ENCODE results near the gene DCTN2. TPM values are rescaled to one million over a fixed set of nuclear protein-coding genes. Genes with fewer than 3 reads are reported as not detected.
"Not testable (repeated sequence)": the region's sequence is repeated elsewhere in the genome, so short reads cannot be mapped to it uniquely, and the experiment has no call there.

DCTN2 gene
- total RNA-seq, 1 donor from 2014 or later, result 105 TPM

DNA sequence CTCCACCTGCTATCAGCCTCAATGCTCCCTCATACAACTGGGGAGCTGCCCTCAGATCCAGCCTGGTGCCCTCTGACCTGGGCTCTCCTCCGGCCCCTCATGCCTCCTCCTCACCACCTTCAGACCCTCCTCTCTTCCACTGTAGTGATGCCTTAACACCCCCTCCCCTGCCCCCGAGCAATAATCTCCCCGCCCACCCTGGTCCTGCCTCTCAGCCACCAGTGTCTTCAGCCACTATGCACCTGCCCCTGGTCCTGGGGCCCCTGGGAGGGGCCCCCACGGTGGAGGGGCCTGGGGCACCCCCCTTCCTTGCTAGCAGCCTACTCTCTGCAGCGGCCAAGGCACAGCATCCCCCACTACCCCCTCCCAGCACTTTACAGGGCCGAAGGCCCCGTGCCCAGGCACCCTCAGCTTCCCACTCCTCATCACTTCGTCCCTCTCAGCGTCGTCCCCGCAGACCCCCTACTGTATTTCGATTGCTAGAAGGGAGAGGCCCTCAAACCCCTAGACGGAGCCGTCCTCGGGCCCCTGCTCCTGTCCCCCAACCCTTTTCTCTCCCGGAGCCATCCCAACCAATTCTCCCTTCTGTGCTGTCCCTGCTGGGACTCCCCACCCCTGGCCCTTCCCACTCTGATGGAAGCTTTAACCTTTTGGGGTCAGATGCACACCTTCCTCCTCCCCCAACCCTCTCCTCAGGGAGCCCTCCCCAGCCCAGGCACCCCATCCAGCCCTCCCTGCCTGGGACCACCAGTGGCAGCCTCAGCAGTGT is 21.2 kb downstream of the DCTN2 start:
- no peak for ATAC-seq

DNA sequence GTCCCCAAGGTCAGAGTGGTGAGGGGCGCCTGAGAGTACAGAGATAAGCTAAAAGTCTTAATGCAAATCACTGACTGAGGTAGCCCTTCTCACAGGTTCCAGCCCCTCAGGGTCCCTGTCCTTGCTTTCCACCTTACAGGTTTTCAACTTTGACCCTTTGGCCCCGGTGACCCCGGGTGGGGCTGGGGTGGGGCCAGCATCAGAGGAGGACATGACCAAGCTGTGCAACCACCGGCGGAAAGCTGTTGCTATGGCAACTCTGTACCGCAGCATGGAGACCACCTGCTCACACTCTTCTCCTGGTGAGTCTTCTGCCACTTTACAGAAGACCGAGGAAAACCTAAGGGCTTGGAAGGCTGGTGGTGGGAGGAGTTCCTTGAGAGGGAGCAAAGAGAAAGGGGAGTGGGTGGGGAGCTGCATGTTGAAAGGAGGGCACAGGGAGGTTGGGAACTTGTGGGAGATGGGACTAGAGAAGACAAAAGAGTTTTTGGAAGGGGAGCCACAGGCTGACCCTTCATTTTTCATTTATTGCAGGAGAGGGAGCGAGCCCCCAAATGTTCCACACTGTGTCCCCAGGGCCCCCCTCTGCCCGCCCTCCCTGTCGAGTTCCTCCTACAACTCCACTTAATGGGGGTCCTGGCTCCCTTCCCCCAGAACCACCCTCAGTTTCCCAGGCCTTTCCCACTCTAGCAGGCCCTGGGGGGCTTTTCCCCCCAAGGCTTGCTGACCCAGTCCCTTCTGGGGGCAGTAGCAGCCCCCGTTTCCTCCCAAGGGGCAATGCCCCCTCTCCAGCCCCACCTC is 22.0 kb downstream of the DCTN2 start:
- no peak for ATAC-seq

DNA sequence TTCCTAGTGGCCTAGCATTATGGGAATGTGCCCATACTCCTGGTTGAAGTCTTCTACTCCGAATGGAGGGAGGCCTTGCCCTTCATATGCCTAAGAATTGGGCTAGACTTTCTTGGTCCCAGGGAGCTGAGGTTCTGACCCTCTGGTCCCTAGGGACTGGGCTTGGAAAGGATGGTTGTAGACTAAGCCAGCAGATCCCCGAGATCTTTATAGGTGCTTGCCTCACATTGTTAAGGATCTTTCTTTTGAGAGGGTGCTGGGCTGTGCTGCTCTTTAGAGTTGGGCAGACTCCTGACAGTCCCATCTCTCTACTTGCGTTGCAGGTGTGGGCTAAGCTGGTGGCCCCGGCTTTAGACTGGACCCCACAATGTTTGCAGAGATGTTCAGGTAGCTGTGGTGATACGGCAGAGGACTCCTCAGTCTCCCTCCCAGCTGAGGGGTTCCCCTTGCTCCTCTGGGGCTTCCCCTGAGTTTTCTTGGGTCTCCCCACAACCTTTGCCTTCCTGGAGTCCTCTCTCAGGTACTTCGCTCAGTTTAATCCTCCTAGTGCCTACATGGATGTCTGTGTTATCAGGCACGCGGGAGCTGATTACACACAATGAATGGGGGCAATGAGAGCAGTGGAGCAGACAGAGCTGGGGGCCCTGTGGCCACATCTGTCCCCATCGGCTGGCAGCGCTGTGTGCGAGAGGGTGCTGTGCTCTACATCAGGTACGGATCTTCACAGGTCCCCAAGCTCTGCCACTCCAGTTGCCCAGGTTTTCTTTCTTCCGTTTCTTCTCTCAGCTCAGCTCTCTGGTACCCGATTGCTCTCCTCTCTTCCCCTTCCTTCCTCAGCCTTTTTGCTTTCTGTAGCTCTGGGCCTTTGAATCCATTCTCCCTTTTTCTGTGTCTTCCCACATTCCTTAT is 23.0 kb downstream of the DCTN2 start:
- ATAC-seq, result no peak

DNA sequence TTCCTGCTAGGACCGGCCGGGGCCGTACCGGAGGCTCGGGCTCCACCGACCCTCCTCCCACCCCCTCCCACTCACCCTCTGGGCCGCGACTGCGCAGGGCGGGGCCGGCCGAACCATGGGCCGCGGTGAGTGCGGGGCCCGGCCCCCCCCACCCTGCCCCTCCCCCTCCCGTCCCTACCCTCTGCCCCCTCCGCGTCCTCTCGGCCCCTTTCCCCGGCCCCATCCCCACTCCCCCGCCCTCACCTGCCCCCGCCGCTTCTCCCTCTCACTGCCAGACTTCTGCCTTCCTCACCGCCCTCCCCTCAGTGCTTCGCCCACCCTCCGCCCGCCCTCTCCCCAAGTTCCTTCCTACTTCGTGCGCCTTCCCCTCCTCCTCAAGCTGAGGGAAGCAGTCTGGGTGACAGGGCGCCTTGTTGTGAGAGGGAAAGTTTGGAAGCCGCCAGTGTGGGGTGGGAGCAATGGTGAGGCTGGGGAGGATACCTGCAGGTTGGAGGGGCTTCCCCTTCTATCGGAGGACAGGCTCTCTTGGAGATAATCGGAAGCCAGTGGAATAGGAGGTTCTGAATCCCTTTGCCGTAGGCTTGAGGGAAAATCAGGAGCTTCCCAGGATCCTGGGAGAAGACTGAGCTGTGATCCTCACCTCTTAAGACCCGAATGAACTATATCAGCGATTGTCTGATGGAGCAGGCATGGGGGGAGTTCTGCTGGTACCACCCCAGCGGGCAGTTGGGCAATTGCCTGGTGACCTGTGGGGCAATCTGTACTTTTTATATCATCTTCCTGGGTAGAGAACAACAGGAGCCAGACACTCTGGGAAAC is 23.9 kb downstream of the DCTN2 start:
- ATAC-seq, result no peak

DNA sequence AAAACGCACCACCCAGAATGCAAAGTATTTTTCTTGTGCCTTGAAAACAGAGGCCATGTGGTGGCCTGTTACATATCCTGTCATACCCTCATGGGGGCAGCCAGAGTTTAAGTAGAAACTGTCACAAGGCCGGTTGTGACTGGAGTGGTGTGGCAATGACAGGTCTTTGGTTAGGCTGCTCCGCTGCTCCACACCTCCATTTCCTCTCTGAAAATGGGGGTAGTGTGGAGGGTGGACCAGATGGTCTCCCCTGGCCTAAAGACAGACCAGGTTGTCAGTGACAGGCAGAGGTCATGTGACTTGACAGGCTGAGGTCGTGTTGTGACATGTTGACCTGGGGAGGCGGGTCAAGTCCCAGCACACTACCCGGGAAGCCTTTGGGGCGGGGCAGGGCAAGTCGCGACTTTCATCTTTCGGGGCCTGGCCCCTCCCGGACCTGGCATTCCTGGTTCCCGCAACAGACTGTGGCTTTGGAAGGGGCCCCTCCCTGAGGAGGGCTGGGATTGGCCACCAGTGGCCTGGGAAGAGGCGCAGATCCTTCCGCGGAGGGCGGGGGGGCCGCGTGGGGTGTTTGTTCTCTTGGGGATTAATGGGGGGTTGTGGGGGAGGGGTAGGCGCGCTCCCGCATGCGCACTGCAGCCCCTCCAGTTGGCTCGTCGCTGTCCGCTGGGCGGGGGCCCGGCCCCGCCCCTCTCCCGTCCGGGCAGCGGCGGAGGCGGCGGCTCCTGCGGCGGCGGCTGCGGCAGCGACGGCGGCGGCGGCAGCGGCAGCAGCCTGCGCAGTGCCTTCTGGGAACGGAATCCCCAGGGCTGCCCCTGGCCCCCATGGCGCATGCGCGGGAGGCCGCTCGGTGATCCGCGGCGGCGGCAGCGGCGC is 24.7 kb downstream of the DCTN2 start, which contains the start of gene MBD6:
MBD6 (plus strand) TSS at position 814 of the 876 bp plus-strand sequence. CDS start 1,480 bp downstream, outside the sequence.
- ATAC-seq, result peak; percentile 64

DNA sequence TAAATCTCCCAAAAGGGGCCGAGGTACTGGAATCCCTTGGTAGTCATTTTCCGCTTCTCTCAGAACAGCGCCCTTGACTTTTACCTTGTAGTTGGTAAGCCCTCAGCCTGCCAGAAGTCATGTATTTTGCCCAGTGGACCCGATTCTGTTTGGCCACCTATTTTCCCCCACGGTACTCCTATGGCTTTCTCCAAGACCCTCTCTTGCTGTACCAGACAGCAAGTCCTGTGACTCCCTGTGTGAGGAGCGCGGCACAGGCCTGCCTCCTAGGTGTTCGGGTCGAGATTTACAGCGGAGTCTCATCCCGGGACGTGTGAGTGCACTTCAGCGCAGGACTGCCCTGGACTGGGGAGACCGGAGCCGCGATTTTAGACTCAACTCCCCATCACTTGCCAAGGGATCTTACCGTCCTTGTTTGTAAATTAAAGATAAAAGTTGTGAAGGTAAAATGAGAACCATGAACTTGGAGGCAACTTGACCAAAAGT is 25.4 kb downstream of the DCTN2 start:
- ATAC-seq, result no peak

DNA sequence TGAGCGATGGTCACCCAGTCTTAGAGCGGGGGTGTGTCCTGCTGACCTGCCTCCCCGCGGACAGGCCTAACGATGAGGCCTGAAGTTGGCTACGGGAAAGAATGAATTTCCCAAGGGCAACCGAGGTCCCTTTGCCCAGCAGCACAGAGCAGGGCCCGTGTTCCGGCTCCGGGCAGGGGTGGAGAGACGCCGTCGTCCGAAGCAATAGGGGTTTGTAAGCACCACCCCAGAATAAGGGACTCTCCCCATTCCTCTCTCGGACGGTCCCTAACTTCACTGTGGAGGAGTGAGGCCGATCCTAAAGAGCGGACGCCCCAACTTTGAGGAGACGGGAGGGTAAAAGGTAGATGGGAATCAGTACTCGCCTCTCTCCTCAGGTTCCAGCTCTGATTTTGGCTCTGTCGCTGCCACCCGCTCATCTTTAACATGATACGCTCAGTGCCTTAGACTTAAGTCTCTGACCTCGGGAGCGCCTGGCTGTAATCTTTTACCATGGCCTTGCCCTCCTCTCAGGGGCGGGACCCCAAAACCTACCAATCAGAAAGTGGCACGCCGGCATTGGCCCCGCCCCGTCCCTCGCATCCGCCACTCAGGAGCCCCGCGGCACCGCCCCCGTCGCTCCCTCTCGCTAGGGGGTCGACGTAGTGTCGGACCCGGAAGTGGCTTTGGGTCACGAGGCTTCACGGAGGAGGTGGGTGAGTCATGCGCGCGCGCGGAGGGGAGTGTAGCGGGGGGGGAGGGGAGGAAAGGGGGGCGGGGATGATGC is 26.8 kb downstream of the DCTN2 start, which contains the start of gene DDIT3:
DDIT3 (minus strand) TSS at position 462 of the 766 bp plus-strand sequence. CDS start 3,108 bp downstream, outside the sequence.
- ATAC-seq, result peak; percentile 81

DNA sequence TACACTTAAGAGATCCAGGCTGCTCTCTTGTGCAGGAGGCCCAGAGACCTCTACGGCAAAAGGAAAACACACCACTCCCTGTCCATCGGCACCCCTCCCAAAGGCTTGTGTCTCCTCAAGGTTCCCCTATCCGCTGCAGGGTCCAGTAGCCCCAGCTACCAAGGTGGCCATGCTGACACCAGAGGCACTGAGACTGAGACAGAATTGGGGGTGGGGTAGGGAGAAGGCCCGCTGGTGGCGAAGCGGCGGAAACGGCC is 27.3 kb downstream of the DCTN2 start:
- peak; percentile 1 for ATAC-seq

DNA sequence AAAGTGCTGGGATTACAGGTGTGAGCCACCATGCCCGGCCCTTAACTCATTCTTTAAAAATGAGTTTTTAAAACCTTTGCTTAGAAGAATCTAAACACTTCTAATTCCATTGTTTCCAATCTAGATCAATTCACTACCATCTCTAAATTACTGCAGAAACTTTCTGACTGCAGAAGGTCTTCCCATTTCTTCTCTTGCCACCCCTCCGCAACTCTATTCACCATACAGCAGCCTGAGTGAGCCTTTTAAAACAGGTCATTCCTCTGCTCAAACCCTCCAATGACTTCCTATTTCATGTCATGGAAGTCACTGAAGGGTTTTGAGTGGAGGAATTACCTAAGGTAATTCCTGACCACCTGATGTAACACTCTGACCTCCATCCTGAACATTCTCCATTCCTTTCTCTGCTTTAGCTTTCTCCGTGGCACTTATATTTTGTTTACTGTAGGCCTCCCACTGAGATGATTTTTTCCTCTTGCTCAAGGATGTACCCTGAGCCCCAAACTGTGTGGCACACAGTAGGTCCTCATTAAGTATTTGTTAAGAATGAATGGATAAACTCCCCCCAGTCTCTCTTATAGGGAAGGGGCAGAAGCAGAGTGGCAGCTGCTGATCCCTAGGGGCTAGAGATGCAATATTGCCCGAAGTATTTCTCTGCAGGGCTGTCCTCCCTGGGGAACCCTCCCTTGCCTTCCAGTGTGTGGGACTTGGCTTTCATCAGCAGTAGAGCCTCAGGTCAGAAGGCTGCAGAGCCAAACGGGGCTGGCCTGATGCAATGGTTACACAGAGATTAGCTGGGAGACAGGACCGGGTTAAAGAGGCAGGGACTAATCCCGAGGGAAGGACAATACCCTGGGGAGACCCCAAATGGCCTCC is 27.8 kb downstream of the DCTN2 start:
- peak; percentile 6 for ATAC-seq

DNA sequence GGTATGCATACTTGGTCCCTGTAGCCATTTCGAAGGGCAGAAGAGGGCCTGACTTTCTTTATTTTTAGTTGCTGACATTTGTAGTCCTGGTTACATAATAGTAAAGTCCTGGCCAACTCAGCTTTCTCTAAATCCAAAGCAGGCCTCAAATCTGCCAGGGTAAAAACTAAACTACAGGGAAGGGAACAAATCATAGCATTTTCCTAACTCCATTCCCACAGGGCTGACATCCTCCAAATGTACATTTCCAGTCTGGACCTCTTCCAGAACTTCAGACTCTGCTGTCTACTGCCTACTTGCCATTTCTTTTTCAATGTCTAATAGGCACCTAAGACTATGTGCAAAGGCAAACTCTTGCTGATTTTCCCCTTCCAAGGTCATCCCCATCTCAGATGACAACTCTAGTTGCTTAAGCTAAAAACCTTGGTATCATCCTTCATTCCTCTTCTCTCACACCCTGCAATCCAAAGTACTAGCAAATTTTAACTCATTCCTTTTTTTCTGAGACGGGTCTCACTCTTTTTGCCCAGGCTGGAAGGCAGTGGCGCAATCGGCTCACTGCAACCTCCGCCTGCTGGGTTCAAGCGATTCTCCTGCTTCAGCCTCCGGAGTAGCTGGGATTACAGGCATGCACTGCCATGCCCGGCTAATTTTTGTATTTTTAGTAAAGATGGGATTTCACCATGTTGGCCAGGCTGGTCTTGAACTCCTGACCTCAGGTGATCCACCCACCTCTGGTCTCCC is 28.6 kb downstream of the DCTN2 start:
- no peak for ATAC-seq

DNA sequence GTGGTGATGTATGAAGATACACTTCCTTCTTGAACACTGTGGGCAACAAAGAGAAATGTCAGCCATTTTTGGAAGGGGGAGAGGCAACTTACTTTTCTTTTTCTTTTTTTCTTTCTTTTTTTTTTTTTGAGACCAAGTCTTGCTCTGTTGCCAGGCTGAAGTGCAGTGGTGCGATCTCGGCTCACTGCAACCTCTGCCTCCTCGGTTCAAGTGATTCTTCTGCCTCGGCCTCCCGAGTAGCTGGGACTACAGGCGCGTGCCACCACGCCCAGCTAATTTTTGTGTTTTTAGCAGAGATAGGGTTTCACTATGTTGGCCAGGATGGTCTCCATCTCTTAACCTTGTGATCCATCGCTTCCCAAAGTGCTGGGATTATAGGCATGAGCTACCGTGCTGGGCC is 29.3 kb downstream of the DCTN2 start:
- ATAC-seq, result not testable (repeated sequence)

DNA sequence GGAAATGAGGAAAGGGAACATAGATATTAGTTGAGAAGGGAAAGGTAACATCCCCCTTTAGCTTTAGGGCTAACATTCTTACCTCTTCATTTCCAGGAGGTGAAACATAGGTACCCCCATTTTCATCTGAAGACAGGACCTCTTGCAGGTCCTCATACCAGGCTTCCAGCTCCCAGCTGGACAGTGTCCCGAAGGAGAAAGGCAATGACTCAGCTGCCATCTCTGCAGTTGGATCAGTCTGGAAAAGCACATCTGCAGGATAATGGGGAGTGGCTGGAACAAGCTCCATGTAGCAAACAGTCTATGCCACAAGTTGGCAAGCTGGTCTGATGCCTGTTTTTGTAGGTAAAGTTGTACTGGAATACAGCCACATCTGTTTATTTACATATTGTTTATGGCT is 29.8 kb downstream of the DCTN2 start:
- no peak for ATAC-seq

DNA sequence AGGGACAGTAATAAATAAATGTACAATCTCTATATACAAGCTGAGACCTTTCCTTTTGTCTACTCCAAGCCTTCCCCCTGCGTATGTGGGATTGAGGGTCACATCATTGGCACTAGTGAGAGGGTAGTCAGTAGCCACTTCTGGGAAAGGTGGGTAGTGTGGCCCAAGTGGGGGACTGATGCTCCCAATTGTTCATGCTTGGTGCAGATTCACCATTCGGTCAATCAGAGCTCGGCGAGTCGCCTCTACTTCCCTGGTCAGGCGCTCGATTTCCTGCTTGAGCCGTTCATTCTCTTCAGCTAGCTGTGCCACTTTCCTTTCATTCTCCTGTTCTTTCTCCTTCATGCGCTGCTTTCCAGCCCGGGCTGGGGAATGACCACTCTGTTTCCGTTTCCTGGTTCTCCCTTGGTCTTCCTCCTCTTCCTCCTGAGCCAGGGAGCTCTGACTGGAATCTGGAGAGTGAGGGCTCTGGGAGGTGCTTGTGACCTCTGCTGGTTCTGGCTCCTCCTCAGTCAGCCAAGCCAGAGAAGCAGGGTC is 30.3 kb downstream of the DCTN2 start:
- no peak for ATAC-seq

DNA sequence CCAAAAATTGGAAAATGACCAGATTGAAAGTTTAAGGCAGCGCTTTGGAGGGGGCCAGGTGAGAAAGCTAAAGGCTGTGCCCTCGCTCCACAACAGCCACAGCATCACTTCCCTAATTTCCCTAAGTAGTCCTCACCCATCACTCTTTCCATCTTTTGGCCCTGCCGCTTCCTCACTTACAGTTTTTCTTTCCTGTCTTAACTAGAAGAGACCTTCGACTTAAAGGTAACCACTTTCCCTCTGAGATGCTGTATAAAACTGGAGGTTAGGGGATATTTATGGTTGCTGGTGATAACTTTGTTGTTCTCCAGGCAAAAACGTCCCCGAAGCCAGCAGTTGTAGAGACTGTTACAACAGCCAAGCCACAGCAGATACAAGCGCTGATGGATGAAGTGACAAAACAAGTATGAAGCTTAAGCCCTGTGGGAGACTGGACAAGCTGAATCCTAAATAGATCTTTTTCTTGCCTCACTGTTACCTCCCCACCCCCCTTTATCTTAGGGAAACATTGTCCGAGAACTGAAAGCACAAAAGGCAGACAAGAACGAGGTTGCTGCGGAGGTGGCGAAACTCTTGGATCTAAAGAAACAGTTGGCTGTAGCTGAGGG is 31.0 kb downstream of the DCTN2 start:
- ATAC-seq, result no peak

DNA sequence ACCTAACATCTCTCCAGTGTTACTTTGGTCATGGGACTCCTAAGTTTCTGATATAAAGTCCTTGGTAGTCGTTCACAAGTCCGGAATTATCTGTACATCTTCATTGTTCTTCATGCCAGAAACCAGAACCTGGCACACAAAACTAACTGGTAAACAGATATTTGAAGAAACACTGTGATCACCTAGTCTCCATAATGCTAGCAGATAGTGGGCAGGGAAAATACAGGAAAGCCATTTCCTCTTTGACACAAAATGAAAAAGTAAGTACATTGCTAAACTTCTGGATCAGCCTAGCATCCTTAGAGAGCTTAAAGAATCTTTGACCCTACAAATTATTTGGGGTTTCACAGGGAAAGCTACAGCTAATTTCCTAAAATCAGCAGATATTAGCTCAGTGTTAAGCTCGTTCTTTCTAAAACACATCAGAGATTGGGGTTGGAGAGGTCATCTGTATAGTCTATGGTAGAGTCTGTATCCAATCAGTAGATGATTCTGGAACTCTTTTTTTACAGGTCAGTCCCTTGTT is 31.5 kb downstream of the DCTN2 start:
- no peak for ATAC-seq

DNA sequence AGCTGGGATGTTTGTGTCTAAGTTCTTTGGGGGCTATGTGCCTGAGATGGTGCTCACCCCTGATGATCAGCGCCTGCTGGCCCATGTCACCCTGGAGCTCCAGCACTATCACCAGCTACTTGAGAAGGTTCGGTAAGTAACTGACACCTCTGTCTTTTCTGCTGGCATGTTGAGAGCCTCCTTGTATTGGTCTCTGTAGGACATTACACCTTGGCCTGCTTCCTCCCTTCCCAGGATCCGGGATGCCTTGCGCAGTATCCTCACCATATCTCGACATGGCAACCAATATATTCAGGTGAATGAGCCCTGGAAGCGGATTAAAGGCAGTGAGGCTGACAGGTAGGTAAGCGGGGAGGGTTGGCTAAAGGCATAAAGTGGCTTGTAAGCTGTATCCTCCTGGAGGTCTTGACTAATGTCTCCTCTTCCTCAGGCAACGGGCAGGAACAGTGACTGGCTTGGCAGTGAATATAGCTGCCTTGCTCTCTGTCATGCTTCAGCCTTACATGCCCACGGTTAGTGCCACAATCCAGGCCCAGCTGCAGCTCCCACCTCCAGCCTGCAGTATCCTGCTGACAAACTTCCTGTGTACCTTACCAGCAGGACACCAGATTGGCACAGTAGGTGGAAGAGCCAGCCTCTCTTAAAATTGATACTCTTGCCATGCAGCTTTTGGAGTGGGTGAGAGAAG is 32.1 kb downstream of the DCTN2 start:
- ATAC-seq, result no peak

DNA sequence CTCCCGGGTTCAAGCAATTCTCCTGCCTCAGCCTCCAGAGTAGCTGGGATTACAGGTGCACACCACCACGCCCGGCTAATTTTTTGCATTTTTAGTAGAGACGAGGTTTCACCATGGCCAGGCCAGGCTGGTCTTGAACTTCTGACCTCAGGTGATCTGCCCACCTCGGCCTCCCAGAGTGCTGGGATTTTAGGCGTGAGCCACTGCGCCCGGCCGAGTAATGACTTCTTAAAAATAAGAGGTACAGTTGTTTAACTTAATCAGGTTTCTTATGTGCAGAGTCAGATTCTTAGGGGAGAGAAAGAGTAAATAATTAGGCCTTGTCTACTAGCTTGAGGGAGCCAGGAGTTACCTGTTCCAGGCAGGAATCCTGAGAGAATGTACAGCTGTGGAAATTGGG is 32.7 kb downstream of the DCTN2 start:
- ATAC-seq, result not testable (repeated sequence)

Measured in esophagus mucosa (tissue), 1 donor.